Measurements from ENCODE around the gene UFSP2. TPM values are rescaled to one million over a fixed set of nuclear protein-coding genes. Genes with fewer than 3 reads are reported as not detected.

Gene UFSP2
- total RNA-seq, 2 experiments from 2014 or later: 14.5 to 16.6 TPM

DNA sequence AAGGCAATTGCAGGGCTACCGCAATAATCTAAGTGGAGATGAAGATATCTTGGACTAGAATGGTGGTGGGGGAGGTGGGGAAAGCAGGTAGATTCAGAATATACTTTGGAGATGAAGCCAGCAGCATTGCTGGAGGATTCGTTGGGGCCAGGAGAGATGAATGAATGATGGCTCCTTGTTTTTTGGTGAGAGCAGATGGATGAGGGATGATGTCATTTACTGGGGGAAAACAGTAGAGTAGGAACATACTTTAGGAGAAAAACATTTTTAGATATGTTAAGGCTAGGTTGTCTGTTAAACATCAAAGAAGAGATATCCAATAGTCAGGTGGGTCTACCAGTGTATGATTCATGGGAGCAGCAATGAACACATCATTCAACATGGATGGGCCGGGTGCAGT lies 39.9 kb upstream of the UFSP2 start:
- TF ChIP-seq, protein P1, sequence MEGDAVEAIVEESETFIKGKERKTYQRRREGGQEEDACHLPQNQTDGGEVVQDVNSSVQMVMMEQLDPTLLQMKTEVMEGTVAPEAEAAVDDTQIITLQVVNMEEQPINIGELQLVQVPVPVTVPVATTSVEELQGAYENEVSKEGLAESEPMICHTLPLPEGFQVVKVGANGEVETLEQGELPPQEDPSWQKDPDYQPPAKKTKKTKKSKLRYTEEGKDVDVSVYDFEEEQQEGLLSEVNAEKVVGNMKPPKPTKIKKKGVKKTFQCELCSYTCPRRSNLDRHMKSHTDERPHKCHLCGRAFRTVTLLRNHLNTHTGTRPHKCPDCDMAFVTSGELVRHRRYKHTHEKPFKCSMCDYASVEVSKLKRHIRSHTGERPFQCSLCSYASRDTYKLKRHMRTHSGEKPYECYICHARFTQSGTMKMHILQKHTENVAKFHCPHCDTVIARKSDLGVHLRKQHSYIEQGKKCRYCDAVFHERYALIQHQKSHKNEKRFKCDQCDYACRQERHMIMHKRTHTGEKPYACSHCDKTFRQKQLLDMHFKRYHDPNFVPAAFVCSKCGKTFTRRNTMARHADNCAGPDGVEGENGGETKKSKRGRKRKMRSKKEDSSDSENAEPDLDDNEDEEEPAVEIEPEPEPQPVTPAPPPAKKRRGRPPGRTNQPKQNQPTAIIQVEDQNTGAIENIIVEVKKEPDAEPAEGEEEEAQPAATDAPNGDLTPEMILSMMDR (IDR thresholded peaks at IDR 0.05): no peak
- no peaks in the 10 kb centered on the region for H3K27me3 ChIP-seq (ENCODE audit: control insufficient read depth in 1 of 2, insufficient read depth in 2 of 2, low read length in 2 of 2)
- H3K36me3 ChIP-seq (ENCODE audit: insufficient read depth, low read length): no peaks in the 10 kb centered on the region
- H3K4me3 Mint-ChIP-seq: no peak overlapping the region
- no peaks in the 10 kb centered on the region for H3K9me3 Mint-ChIP-seq
- intact Hi-C loops (cut with DNase I, micrococcal nuclease): loop anchor here in 1 of 2 experiments (5.0 kb wide), 3 partner anchors 643 to 1963 kb away; partner anchors contain the start of gene CENPU
- H3K36me3 Mint-ChIP-seq (ENCODE audit: low read depth): no peaks in the 10 kb centered on the region
- no peak overlapping the region for H3K27ac ChIP-seq (ENCODE audit: low read depth in 1 of 2, low read length in 2 of 2)
- no peak overlapping the region for H3K27ac Mint-ChIP-seq
- H3K27me3 Mint-ChIP-seq: peaks cover 7% of the 10 kb centered on the region
- DNase-seq (no peak), ATAC-seq (ENCODE audit: poor library complexity) (no peak)
- H3K4me3 ChIP-seq (ENCODE audit: low read length): no peak overlapping the region
- H3K4me1 ChIP-seq (ENCODE audit: insufficient read depth, low read length): peaks cover 8% of the 10 kb centered on the region
- peaks cover 16% of the 10 kb centered on the region for H3K4me1 Mint-ChIP-seq (ENCODE audit: low read depth)
- no peaks in the 10 kb centered on the region for H3K9me3 ChIP-seq (ENCODE audit: control insufficient read depth in 1 of 2, insufficient read depth in 1 of 2, low read length in 2 of 2)
- ChIA-PET POLR2A (no interaction called here), CTCF (no interaction called here)

DNA sequence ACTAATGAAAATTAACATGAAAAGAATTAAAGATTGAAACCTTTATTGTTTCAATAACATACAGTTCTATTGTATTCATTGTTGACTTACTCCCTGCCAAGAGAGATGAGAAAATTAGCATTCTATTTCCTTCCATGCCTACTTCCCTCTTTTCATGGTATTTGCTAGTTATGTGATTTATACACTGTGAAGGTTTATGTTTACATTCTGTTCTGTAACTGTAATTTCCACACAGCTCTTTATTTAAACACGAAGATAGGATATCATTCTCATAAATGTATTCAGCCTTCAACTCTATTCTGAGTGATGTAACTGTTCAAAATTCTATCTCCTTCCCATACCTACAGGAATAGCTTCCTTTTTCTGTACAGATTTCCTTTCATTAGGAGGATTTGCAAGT lies 39.1 kb upstream of the UFSP2 start:
- ATAC-seq (ENCODE audit: poor library complexity): no peak
- ChIA-PET CTCF (no interaction called here), POLR2A (no interaction called here)

DNA sequence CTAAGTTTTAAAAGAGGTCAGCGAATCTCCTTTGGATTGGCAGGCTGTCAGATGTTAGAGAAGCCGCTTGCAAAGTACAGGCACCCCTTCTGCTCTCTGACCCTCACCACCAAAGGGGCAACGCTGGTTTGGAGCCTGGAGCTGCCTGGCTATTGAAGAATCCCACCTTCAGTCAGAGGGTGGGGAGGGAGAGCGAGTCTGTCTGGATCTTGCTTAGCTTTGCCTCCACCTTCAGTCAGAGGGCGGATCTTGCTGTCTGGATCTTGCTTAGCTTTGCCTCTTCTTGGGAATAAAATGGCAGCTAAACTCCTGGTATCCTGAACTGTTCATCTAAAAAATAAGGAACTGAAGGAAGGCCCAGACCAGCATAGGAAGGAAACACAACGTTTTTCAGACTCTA lies 38.4 kb upstream of the UFSP2 start:
- POLR2A ChIA-PET: no interaction called here
- Histone ChIP-seq H3K4me3 (ENCODE audit: low read length) (no peak overlapping the region), H3K27ac (ENCODE audit: low read depth in 1 of 2, low read length in 2 of 2) (no peak overlapping the region), H3K36me3 (ENCODE audit: insufficient read depth, low read length) (no peaks in the 10 kb centered on the region), H3K9me3 (ENCODE audit: control insufficient read depth in 1 of 2, insufficient read depth in 1 of 2, low read length in 2 of 2) (no peaks in the 10 kb centered on the region), H3K27me3 (ENCODE audit: control insufficient read depth in 1 of 2, insufficient read depth in 2 of 2, low read length in 2 of 2) (peaks cover 0 to 6% of the 10 kb centered on the region in 2 experiments), H3K4me1 (ENCODE audit: insufficient read depth, low read length) (no peaks in the 10 kb centered on the region)
- no peak for DNase-seq
- no peaks in the 10 kb centered on the region for H3K36me3 Mint-ChIP-seq (ENCODE audit: low read depth)
- no peak overlapping the region for H3K4me3 Mint-ChIP-seq
- no peak for ATAC-seq (ENCODE audit: poor library complexity)
- TF ChIP-seq, protein P1 (IDR thresholded peaks at IDR 0.05): no peak
- CTCF ChIA-PET: no interaction called here
- H3K27ac Mint-ChIP-seq: no peak overlapping the region
- peaks cover 3% of the 10 kb centered on the region for H3K4me1 Mint-ChIP-seq (ENCODE audit: low read depth)
- no peaks in the 10 kb centered on the region for H3K9me3 Mint-ChIP-seq
- H3K27me3 Mint-ChIP-seq: peaks cover 21% of the 10 kb centered on the region
- intact Hi-C loops (cut with DNase I, micrococcal nuclease): no loop called here

More for the DNA sequence above, 39.1 kb upstream of the UFSP2 start:
- no peak overlapping the region for H3K4me3 Mint-ChIP-seq
- H3K36me3 Mint-ChIP-seq (ENCODE audit: low read depth): no peaks in the 10 kb centered on the region
- no peak for DNase-seq
- H3K9me3 Mint-ChIP-seq: no peaks in the 10 kb centered on the region
- no peak overlapping the region for H3K4me3 ChIP-seq (ENCODE audit: low read length)
- no peaks in the 10 kb centered on the region for H3K27me3 ChIP-seq (ENCODE audit: control insufficient read depth in 1 of 2, insufficient read depth in 2 of 2, low read length in 2 of 2)
- H3K27ac Mint-ChIP-seq: no peak overlapping the region
- no peaks in the 10 kb centered on the region for H3K36me3 ChIP-seq (ENCODE audit: insufficient read depth, low read length)
- H3K27ac ChIP-seq (ENCODE audit: low read depth in 1 of 2, low read length in 2 of 2): no peak overlapping the region
- H3K4me1 Mint-ChIP-seq (ENCODE audit: low read depth): peaks cover 10% of the 10 kb centered on the region
- intact Hi-C loops (cut with DNase I, micrococcal nuclease): loop anchor here in 1 of 2 experiments (5.0 kb wide), 3 partner anchors 643 to 1963 kb away; partner anchors contain the start of gene CENPU
- TF ChIP-seq, protein P1 (IDR thresholded peaks at IDR 0.05): no peak
- no peaks in the 10 kb centered on the region for H3K9me3 ChIP-seq (ENCODE audit: control insufficient read depth in 1 of 2, insufficient read depth in 1 of 2, low read length in 2 of 2)
- peaks cover 3% of the 10 kb centered on the region for H3K4me1 ChIP-seq (ENCODE audit: insufficient read depth, low read length)
- peaks cover 15% of the 10 kb centered on the region for H3K27me3 Mint-ChIP-seq
